NCI-H345 treated with DMSO at 0.1 percent for 48 hours (cell line): ENCODE measurements around the gene MALT1.

Experiments used
- DNase-seq: peaks from one replicate; lab custom pipeline; 2025; ENCODE audit not compliant: unreplicated experiment; lab: John Stamatoyannopoulos, UW

The MALT1 gene

DNA sequence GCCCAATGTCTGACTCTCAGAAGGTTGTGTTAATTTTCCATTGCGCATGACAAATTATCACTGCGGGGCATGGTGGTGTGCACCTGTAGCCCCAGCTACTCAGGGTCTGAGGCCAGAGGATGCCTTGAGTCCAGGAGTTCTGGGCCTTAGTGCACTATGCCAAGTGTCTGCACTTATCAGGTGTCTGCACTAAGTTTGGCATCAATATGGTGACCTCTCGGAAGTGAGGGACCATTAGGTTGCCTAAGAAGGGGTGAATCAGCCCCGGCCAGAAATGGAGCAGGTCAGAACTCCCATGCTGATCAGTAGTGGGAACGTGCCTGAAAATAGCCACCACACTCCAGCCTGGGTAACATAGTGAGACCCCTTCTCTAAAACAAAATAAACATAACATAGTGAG lies 131.7 kb downstream of the MALT1 start:
- no peak for DNase-seq

DNA sequence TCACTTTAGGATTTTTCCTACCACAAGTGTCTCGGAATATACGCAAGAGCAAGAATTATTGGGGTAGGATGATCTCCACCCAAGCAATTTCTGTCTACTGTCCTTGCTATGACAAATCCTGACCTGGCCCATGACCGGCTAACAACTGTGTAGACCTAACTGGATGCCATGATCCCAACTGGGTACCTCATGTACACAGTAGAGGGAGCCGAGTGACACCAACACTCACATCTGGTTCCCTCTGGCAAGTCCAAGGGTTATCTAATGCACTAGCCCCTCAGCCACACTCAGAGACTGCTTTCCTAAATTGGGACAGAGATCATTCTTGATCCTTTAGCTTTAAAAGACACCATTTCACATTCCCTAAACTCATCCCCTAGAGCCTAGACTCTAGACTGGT lies 132.7 kb downstream of the MALT1 start:
- no peak for DNase-seq
